Muscle layer of colon (tissue), 2 donors: ENCODE results near the gene RALBP1.

ENCODE experiments used
- H3K27ac ChIP-seq: one replicate; pipeline ENCODE4 v1.7.0; 2013; ENCODE audit warnings: low read depth, mild to moderate bottlenecking, low read length, moderate library complexity
- H3K27me3 ChIP-seq, 2 donors: one replicate each; pipeline ENCODE4 v1.7.0; 2013; ENCODE audit warnings: low read length in 2 of 2, mild to moderate bottlenecking in 2 of 2; ENCODE audit not compliant: insufficient read depth in 2 of 2, control insufficient read depth in 1 of 2
- H3K36me3 ChIP-seq: one replicate; pipeline ENCODE4 v1.7.0; 2013; ENCODE audit warnings: mild to moderate bottlenecking, low read length; ENCODE audit not compliant: insufficient read depth
- H3K4me1 ChIP-seq: one replicate; pipeline ENCODE4 v1.7.0; 2013; ENCODE audit warnings: mild to moderate bottlenecking, low read length; ENCODE audit not compliant: insufficient read depth
- H3K4me3 ChIP-seq, 2 donors: one replicate each; pipeline ENCODE4 v1.7.0; 2013; ENCODE audit warnings: low read length in 2 of 2, low read depth in 1 of 2, mild to moderate bottlenecking in 1 of 2, moderate library complexity in 1 of 2
- H3K9ac ChIP-seq: one replicate; pipeline ENCODE4 v1.7.0; 2013; ENCODE audit warnings: low read length
- H3K9me3 ChIP-seq: one replicate; pipeline ENCODE4 v1.7.0; 2013; ENCODE audit warnings: mild to moderate bottlenecking, low read length
- donor health status: abdominal sarcoma.
- donor health status: Adenocarcinoma of cecum.

Gene RALBP1

GRCh38 chr18:9536354-9537152 lies 61.2 kb downstream of the RALBP1 start:
- H3K27ac ChIP-seq = no peak overlapping the region

GRCh38 chr18:9537677-9538076 lies 62.4 kb downstream of the RALBP1 start:
- Histone ChIP-seq H3K27me3 (no peaks in the 10 kb centered on the region), H3K4me1 (peaks cover 12% of the 10 kb centered on the region), H3K4me3 (no peak overlapping the region), H3K27ac (no peak overlapping the region), H3K36me3 (peaks cover 29% of the 10 kb centered on the region), H3K9me3 (no peaks in the 10 kb centered on the region), H3K9ac (no peak overlapping the region)

More at GRCh38 chr18:9536354-9537152, 61.2 kb downstream of the RALBP1 start:
- Histone ChIP-seq H3K4me1 (peaks cover 12% of the 10 kb centered on the region), H3K9me3 (no peaks in the 10 kb centered on the region), H3K4me3 (no peak overlapping the region), H3K36me3 (peaks cover 36% of the 10 kb centered on the region), H3K27me3 (no peaks in the 10 kb centered on the region), H3K9ac (no peak overlapping the region)

GRCh38 chr18:9539283-9539682 lies 64.0 kb downstream of the RALBP1 start:
- no peaks in the 10 kb centered on the region for H3K9me3 ChIP-seq
- H3K27me3 ChIP-seq = no peaks in the 10 kb centered on the region
- no peak overlapping the region for H3K27ac ChIP-seq
- no peak overlapping the region for H3K4me3 ChIP-seq
- H3K4me1 ChIP-seq = peaks cover 12% of the 10 kb centered on the region
- H3K36me3 ChIP-seq = peaks cover 14% of the 10 kb centered on the region
- no peak overlapping the region for H3K9ac ChIP-seq

DNA sequence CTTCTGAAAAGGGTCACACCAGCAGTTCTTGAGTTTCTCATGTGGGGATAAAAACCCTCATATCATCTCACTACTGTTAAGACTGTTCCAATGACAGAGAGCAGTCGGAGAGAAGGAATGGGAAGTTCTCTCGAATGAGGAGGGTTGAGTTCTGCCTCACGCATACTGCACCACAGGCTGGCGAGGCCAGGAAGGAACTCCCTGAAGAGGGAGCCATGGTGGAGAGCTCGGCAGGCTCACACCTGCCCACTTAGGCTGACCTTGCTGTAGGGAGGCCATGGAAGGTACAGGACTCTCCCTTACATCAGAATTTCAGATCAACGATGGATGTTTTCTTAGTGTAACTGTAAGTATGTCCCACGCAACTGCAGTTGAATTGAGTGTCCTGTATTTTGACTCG lies 64.6 kb downstream of the RALBP1 start:
- Histone ChIP-seq H3K36me3 (peaks cover 10% of the 10 kb centered on the region), H3K4me3 (no peak overlapping the region), H3K27ac (no peak overlapping the region), H3K9me3 (no peaks in the 10 kb centered on the region), H3K27me3 (no peaks in the 10 kb centered on the region), H3K4me1 (peaks cover 10% of the 10 kb centered on the region), H3K9ac (no peak overlapping the region)

DNA sequence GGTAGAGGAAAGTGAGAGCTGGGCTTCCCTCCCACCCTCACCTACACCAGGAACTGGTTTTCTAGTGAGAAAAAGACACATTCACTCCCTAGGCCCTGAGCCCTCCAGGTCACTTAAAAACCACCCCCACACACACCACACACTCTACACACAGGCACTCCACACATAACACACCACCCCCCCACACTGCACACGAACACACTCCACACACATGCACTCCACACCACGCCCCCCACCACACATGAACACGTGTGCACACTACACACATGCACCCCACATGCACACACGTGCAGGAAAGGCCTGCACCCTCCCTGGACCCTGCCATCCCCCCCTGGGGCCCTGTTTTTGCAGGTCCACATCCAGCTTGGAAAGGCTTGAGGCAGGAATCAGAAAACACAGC lies 67.6 kb downstream of the RALBP1 start:
- Histone ChIP-seq H3K4me3 (no peak overlapping the region), H3K36me3 (peaks cover 23% of the 10 kb centered on the region)

DNA sequence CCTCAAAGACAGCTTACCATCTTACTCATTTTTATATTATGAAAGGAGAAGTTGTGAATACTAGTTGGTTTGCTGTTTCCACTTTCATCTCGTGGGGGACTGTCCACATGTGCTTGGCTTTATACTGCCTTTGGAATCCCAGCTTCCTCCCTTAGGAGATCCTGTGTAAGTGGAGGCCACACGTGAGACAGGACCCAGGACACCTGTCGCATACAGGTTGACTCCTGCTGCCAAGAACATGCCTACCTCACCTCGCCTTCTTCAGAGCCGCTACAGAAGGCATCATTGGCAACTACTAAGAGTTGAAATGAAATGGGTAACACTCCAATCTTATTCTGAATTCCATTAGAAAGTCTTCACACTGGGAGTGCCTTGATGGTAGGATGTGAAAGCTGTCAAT lies 69.7 kb downstream of the RALBP1 start:
- Histone ChIP-seq H3K4me1 (no peaks in the 10 kb centered on the region), H3K27me3 (no peaks in the 10 kb centered on the region), H3K36me3 (peaks cover 33% of the 10 kb centered on the region), H3K27ac (no peak overlapping the region), H3K9me3 (no peaks in the 10 kb centered on the region), H3K4me3 (no peak overlapping the region), H3K9ac (no peak overlapping the region)

More for the DNA sequence above, 67.6 kb downstream of the RALBP1 start:
- Histone ChIP-seq H3K9me3 (no peaks in the 10 kb centered on the region), H3K4me1 (no peaks in the 10 kb centered on the region), H3K27ac (no peak overlapping the region), H3K9ac (no peak overlapping the region), H3K27me3 (no peaks in the 10 kb centered on the region)

DNA sequence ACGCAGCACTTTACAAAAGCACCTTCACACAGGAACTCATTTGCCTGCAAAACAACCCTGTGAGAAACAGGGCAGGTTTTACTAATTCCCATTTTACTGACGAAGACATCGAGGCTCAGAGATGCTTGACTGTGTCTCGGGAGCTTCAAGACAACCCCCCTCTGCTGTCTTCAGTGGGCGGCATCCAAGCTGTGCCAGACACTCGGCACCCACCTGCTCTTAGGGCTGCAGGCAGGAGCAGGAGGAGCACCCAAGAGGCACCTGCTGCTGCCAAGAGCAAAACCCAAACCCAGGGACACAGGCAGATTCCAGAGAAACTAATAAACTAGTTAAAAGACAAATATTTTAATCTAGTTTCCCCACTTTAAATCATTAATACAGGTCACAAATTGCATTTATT lies 71.2 kb downstream of the RALBP1 start:
- peaks cover 37% of the 10 kb centered on the region for H3K36me3 ChIP-seq
- H3K4me1 ChIP-seq = no peaks in the 10 kb centered on the region
- H3K27me3 ChIP-seq = no peaks in the 10 kb centered on the region
- H3K9ac ChIP-seq = no peak overlapping the region
- no peak overlapping the region for H3K27ac ChIP-seq
- H3K9me3 ChIP-seq = no peaks in the 10 kb centered on the region
- H3K4me3 ChIP-seq = no peak overlapping the region

GRCh38 chr18:9547782-9548181 lies 72.5 kb downstream of the RALBP1 start:
- Histone ChIP-seq H3K9ac (no peak overlapping the region), H3K27me3 (no peaks in the 10 kb centered on the region), H3K9me3 (no peaks in the 10 kb centered on the region), H3K36me3 (peaks cover 50% of the 10 kb centered on the region), H3K27ac (no peak overlapping the region), H3K4me3 (no peak overlapping the region), H3K4me1 (no peaks in the 10 kb centered on the region)

- H3K36me3 ChIP-seq = peaks cover 62% of the 10 kb centered on the region
- no peak overlapping the region for H3K27ac ChIP-seq
- no peak overlapping the region for H3K9ac ChIP-seq
- H3K27me3 ChIP-seq = no peaks in the 10 kb centered on the region
- H3K4me3 ChIP-seq = no peak overlapping the region
- no peaks in the 10 kb centered on the region for H3K4me1 ChIP-seq
- no peaks in the 10 kb centered on the region for H3K9me3 ChIP-seq
Observed at GRCh38 chr18:9549405-9549804, 74.1 kb downstream of the RALBP1 start.

DNA sequence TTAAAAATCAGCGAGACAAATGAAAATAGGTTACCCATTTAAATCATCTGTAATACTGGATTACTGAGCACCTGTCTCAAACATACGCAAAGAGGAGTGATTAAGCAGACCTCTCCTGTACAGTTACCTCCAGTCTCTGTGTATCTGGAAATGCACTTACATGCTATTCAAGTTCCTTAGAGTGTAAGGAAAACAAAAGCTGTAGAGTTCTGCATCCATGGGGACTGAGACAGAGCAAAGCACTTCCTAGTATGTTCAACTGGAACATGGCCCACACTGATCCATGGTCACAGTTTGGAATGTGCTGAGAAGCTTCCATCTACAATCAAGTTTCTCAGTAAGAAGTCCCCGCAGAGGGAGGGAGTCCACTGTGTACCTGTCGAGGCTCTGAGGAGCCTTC lies 75.1 kb downstream of the RALBP1 start:
- H3K27ac ChIP-seq = no peak overlapping the region
- H3K9me3 ChIP-seq = no peaks in the 10 kb centered on the region
- peaks cover 62% of the 10 kb centered on the region for H3K36me3 ChIP-seq
- H3K4me1 ChIP-seq = no peaks in the 10 kb centered on the region
- H3K27me3 ChIP-seq = no peaks in the 10 kb centered on the region
- no peak overlapping the region for H3K4me3 ChIP-seq
- H3K9ac ChIP-seq = no peak overlapping the region

- H3K36me3 ChIP-seq = peaks cover 63% of the 10 kb centered on the region
- H3K4me3 ChIP-seq = no peak overlapping the region
- H3K27ac ChIP-seq = no peak overlapping the region
- H3K9ac ChIP-seq = no peak overlapping the region
- H3K4me1 ChIP-seq = no peaks in the 10 kb centered on the region
- no peaks in the 10 kb centered on the region for H3K9me3 ChIP-seq
- H3K27me3 ChIP-seq = no peaks in the 10 kb centered on the region
Observed at GRCh38 chr18:9552191-9552590, 76.9 kb downstream of the RALBP1 start.

- Histone ChIP-seq H3K4me3 (no peak overlapping the region), H3K9me3 (no peaks in the 10 kb centered on the region), H3K4me1 (no peaks in the 10 kb centered on the region), H3K9ac (no peak overlapping the region), H3K27me3 (no peaks in the 10 kb centered on the region), H3K27ac (no peak overlapping the region), H3K36me3 (peaks cover 63% of the 10 kb centered on the region)
Observed at GRCh38 chr18:9552616-9553015, 77.3 kb downstream of the RALBP1 start.
